Caki2 (cell line): ENCODE measurements around the gene SLC41A3. TPM values are rescaled to one million over a fixed set of nuclear protein-coding genes. Genes with fewer than 3 reads are reported as not detected.

Experiments
- DNase-seq: peaks from one replicate; pipeline ENCODE4 v3.0.0-alpha.2; 2015; ENCODE audit warnings: low read depth
- in situ Hi-C: cut with HindIII; loops from 2 replicates; pipeline ENCODE4 v1.10.0; 2016; ENCODE audit warnings: low sequenced_read_pairs, low pct_unique_long_range_greater_than_20kb, mixed read lengths
- total RNA-seq: library from RNA; depleted of rRNA; stranded (reverse); fragments of >200 nt; shearing (Covaris generic); gene quantifications from 2 replicates; pipeline ENCODE4 v1.2.3, GENCODE V29; 2014; ENCODE audit warnings: low replicate concordance

Gene SLC41A3
- total RNA-seq, 1 experiment from 2014 or later: 49.5 TPM

GRCh38 chr3:126063358-126063965, 20.5 kb downstream of the SLC41A3 start:
- in situ Hi-C loops: no loop called here
- DNase-seq: no peak

- in situ Hi-C loops: no loop called here
These were observed 22.5 kb downstream of the SLC41A3 start for GRCh38 chr3:126061301-126062032.

GRCh38 chr3:126060613-126061145, 23.2 kb downstream of the SLC41A3 start:
- in situ Hi-C loops: no loop called here
- DNase-seq: no peak

More at GRCh38 chr3:126061301-126062032, 22.5 kb downstream of the SLC41A3 start:
- no peak for DNase-seq

GRCh38 chr3:126058666-126059065, 25.3 kb downstream of the SLC41A3 start:
- in situ Hi-C loops: no loop called here
- DNase-seq: no peak

- in situ Hi-C loops: no loop called here
- DNase-seq: no peak
These were observed 26.0 kb downstream of the SLC41A3 start for GRCh38 chr3:126057936-126058335.

- DNase-seq: no peak
- in situ Hi-C loops: no loop called here
These were observed 26.5 kb downstream of the SLC41A3 start for GRCh38 chr3:126057501-126057819.

- in situ Hi-C loops: no loop called here
- no peak for DNase-seq
These were observed 27.0 kb downstream of the SLC41A3 start for GRCh38 chr3:126056681-126057500.

GRCh38 chr3:126056088-126056487, 27.8 kb downstream of the SLC41A3 start:
- DNase-seq: no peak
- in situ Hi-C loops: no loop called here

GRCh38 chr3:126054870-126055269, 29.1 kb downstream of the SLC41A3 start:
- in situ Hi-C loops: no loop called here
- no peak for DNase-seq

GRCh38 chr3:126053949-126054569, 29.9 kb downstream of the SLC41A3 start:
- DNase-seq: no peak
- in situ Hi-C loops: no loop called here

GRCh38 chr3:126053513-126053912, 30.4 kb downstream of the SLC41A3 start:
- in situ Hi-C loops: no loop called here
- no peak for DNase-seq

GRCh38 chr3:126052196-126053058, 31.5 kb downstream of the SLC41A3 start:
- DNase-seq: no peak
- in situ Hi-C loops: no loop called here

- in situ Hi-C loops: no loop called here
- no peak for DNase-seq
These were observed 32.2 kb downstream of the SLC41A3 start for GRCh38 chr3:126051741-126052140.

GRCh38 chr3:126051234-126051633, 32.7 kb downstream of the SLC41A3 start:
- DNase-seq: no peak
- in situ Hi-C loops: no loop called here

GRCh38 chr3:126050626-126051025, 33.3 kb downstream of the SLC41A3 start:
- DNase-seq: no peak
- in situ Hi-C loops: no loop called here

GRCh38 chr3:126050050-126050392, 33.9 kb downstream of the SLC41A3 start:
- in situ Hi-C loops: no loop called here
- no peak for DNase-seq

- in situ Hi-C loops: no loop called here
These were observed 34.5 kb downstream of the SLC41A3 start for GRCh38 chr3:126049289-126050049.

More at GRCh38 chr3:126049289-126050049, 34.5 kb downstream of the SLC41A3 start:
- no peak for DNase-seq
